SHP77 treated with DMSO at 0.1 percent for 48 hours (cell line): ENCODE results near the gene NODAL.

Experiments used
- DNase-seq: peaks from one replicate; lab custom pipeline; 2025; lab: John Stamatoyannopoulos, UW

NODAL gene

GRCh38 chr10:70462349-70462984 lies 21.0 kb upstream of the NODAL start:
- no peak for DNase-seq

GRCh38 chr10:70461397-70462348 lies 20.2 kb upstream of the NODAL start:
- DNase-seq, result no peak

- no peak for DNase-seq
Measured at GRCh38 chr10:70459774-70460490, 18.5 kb upstream of the NODAL start.

- DNase-seq, result no peak
Measured at GRCh38 chr10:70459061-70459773, 17.7 kb upstream of the NODAL start.

GRCh38 chr10:70458329-70459060 lies 17.0 kb upstream of the NODAL start:
- no peak for DNase-seq

GRCh38 chr10:70457759-70458305 lies 16.4 kb upstream of the NODAL start:
- DNase-seq, result no peak

- no peak for DNase-seq
Measured at GRCh38 chr10:70456164-70456563, 14.7 kb upstream of the NODAL start.

GRCh38 chr10:70455213-70455630 lies 13.7 kb upstream of the NODAL start:
- DNase-seq, result no peak

- DNase-seq, result no peak
Measured at GRCh38 chr10:70448236-70448635, 6.8 kb upstream of the NODAL start.

GRCh38 chr10:70445718-70446657 lies 4.5 kb upstream of the NODAL start:
- no peak for DNase-seq

- DNase-seq, result no peak
Measured at GRCh38 chr10:70444744-70445143, 3.3 kb upstream of the NODAL start.

GRCh38 chr10:70442332-70442988 lies 979 bp upstream of the NODAL start:
- DNase-seq, result no peak

GRCh38 chr10:70441895-70442309 lies 421 bp upstream of the NODAL start:
- DNase-seq, result no peak

GRCh38 chr10:70440296-70441160 lies 953 bp downstream of the NODAL start:
- no peak for DNase-seq

- DNase-seq, result no peak
Measured at GRCh38 chr10:70437721-70438120, 3.8 kb downstream of the NODAL start.

- no peak for DNase-seq
Measured at GRCh38 chr10:70435241-70436085, 6.0 kb downstream of the NODAL start.

GRCh38 chr10:70433581-70434280 lies 7.8 kb downstream of the NODAL start:
- DNase-seq, result no peak
